Measurements from ENCODE around the gene HS3ST2. TPM values are rescaled to one million over a fixed set of nuclear protein-coding genes. Genes with fewer than 3 reads are reported as not detected.

The HS3ST2 gene
- total RNA-seq, 2 donors from 2014 or later, result not detected

DNA sequence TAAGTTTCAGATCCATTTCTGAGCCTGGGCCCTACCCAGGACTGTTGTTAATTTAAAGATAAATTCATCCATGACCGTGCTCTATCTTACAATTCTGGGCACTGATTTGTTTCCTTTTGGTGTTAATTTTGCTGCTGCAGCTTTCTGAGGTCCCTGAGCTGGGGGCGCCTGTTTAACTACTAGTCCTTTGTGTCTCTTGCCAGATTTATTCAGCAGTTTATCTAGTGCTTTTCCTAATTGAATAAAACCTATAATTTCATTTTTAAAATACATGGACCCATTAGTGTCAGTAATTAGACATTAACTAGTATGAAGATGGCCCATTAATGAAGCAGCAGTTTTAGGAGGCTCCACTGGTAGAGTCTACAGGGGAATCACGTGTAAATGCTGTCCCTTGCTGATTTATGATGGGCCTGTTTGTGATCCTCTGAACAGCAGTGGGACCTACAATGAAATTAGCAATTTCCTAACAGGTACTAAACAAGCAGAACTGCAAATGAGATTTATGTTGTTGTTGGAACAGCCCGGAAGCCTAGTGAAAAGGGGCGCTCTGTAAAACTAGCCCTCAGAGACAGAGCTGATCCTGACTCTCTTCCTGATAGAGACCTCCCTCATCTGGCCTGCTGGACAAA lies 54.7 kb downstream of the HS3ST2 start:
- DNase-seq (no peak), ATAC-seq (no peak)
- Mint-ChIP-seq H3K27me3 (peaks cover 39% of the 10 kb centered on the region), H3K4me3 (no peak overlapping the region), H3K4me1 (no peaks in the 10 kb centered on the region), H3K36me3 (ENCODE audit: low read depth) (no peaks in the 10 kb centered on the region), H3K27ac (no peak overlapping the region)
- H3K9me3 ChIP-seq (ENCODE audit: control insufficient read depth, low read length, poor library complexity, severe bottlenecking), result peaks cover under 1% of the 10 kb centered on the region

GRCh38 chr16:22871861-22872260 lies 57.9 kb downstream of the HS3ST2 start:
- H3K4me1 Mint-ChIP-seq, result no peaks in the 10 kb centered on the region
- no peaks in the 10 kb centered on the region for H3K9me3 ChIP-seq (ENCODE audit: control insufficient read depth, low read length, poor library complexity, severe bottlenecking)
- peaks cover 29% of the 10 kb centered on the region for H3K27me3 Mint-ChIP-seq
- H3K4me3 Mint-ChIP-seq, result no peak overlapping the region
- ATAC-seq (no peak), DNase-seq (no peak)
- no peaks in the 10 kb centered on the region for H3K36me3 Mint-ChIP-seq (ENCODE audit: low read depth)
- H3K27ac Mint-ChIP-seq, result no peak overlapping the region

DNA sequence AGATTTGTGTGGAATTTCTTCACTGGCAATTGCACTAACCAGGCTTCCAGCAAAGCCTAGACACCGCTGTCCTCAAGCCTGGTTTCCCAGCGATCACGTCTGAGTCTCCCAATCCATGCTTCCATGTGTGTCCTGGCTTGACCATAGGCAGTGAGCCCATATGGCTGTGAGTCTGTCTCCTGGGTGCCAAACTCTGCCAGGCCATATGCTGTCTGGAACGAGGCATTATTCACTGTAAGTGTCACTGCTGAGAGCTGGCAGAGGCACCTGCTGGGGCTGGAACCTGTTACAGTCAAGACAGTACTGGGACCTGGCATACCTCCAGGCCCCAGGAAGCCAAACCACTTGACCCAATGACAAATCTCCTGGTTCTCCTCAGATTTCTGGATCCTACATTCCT lies 60.4 kb downstream of the HS3ST2 start:
- Mint-ChIP-seq H3K27me3 (peaks cover 40% of the 10 kb centered on the region), H3K4me1 (no peaks in the 10 kb centered on the region), H3K27ac (no peak overlapping the region), H3K36me3 (ENCODE audit: low read depth) (no peaks in the 10 kb centered on the region), H3K4me3 (no peak overlapping the region)
- no peaks in the 10 kb centered on the region for H3K9me3 ChIP-seq (ENCODE audit: control insufficient read depth, low read length, poor library complexity, severe bottlenecking)
- ATAC-seq, result no peak
- no peak for DNase-seq

GRCh38 chr16:22878955-22879354 lies 65.0 kb downstream of the HS3ST2 start:
- Mint-ChIP-seq H3K27ac (no peak overlapping the region), H3K4me3 (no peak overlapping the region), H3K27me3 (peaks cover 44% of the 10 kb centered on the region), H3K4me1 (no peaks in the 10 kb centered on the region), H3K36me3 (ENCODE audit: low read depth) (no peaks in the 10 kb centered on the region)
- H3K9me3 ChIP-seq (ENCODE audit: control insufficient read depth, low read length, poor library complexity, severe bottlenecking), result no peaks in the 10 kb centered on the region
- no peak for ATAC-seq
- DNase-seq, result no peak

DNA sequence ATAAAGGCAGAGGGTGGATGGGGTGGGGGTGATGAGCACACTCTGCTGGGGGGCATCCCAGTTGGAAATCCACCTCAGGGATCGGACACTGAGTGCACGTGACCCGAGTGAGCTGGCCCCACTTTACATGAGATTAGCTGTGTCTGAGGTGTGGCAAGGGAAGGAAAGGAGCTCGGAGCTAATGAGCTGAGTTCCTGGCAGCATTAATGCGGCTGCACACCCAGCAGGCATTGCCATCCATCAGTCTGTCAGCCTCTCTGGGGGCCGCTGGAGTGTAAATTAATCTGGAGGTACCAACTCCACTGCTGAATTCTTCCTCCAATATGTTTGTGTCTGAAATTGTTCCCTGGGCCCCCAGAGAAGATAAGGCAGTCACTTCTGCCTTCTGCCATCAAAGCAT lies 65.5 kb downstream of the HS3ST2 start:
- Mint-ChIP-seq H3K27ac (no peak overlapping the region), H3K36me3 (ENCODE audit: low read depth) (no peaks in the 10 kb centered on the region), H3K27me3 (peaks cover 44% of the 10 kb centered on the region), H3K4me3 (no peak overlapping the region), H3K4me1 (no peaks in the 10 kb centered on the region)
- ATAC-seq, result no peak
- H3K9me3 ChIP-seq (ENCODE audit: control insufficient read depth, low read length, poor library complexity, severe bottlenecking), result no peaks in the 10 kb centered on the region
- DNase-seq, result no peak

DNA sequence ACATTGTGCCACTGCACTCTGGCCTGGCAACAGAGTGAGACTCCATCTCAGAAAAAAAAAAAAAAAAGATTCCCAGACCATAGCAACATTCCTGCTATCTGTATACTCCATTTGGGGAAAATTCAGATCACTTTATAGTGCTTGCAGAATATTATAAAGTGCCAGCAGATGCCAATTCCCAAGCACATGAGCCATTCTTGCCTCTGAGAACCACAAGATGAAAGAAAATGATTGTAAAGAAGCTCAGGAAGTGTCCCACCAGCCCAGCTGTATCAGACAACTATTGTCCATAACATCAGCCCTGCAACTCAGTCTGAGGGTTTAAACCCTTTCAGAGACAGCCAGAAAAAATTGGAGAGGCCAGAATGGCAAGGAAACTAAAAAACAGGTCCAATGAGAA lies 69.0 kb downstream of the HS3ST2 start:
- no peak for DNase-seq
- no peaks in the 10 kb centered on the region for H3K36me3 Mint-ChIP-seq (ENCODE audit: low read depth)
- H3K4me1 Mint-ChIP-seq, result no peaks in the 10 kb centered on the region

DNA sequence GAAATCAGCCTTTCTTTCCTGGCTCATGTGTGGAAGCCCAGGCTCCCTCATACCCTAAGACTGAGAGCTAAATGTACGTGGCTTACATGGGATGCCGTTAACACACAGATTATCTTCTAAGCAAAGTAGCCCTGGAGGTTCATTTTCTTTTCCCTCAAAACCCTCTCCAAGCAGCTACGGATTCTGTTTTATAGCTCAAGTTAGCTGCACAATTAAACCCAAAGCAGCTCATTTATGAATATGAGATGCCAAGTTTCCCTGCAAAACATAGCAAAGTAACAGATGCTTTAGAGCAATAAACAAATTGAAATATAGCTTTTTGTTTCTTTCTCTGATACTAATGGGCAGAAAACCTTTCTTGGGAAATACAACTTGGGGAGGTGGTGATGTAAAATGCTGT lies 72.0 kb downstream of the HS3ST2 start:
- Mint-ChIP-seq H3K27me3 (peaks cover 41% of the 10 kb centered on the region), H3K27ac (no peak overlapping the region), H3K4me1 (no peaks in the 10 kb centered on the region), H3K36me3 (ENCODE audit: low read depth) (no peaks in the 10 kb centered on the region), H3K4me3 (no peak overlapping the region)
- ATAC-seq (no peak), DNase-seq (no peak)
- H3K9me3 ChIP-seq (ENCODE audit: control insufficient read depth, low read length, poor library complexity, severe bottlenecking), result no peaks in the 10 kb centered on the region

More for the DNA sequence above, 69.0 kb downstream of the HS3ST2 start:
- no peak overlapping the region for H3K4me3 Mint-ChIP-seq
- no peaks in the 10 kb centered on the region for H3K9me3 ChIP-seq (ENCODE audit: control insufficient read depth, low read length, poor library complexity, severe bottlenecking)
- peaks cover 52% of the 10 kb centered on the region for H3K27me3 Mint-ChIP-seq
- H3K27ac Mint-ChIP-seq, result no peak overlapping the region
- ATAC-seq, result no peak

DNA sequence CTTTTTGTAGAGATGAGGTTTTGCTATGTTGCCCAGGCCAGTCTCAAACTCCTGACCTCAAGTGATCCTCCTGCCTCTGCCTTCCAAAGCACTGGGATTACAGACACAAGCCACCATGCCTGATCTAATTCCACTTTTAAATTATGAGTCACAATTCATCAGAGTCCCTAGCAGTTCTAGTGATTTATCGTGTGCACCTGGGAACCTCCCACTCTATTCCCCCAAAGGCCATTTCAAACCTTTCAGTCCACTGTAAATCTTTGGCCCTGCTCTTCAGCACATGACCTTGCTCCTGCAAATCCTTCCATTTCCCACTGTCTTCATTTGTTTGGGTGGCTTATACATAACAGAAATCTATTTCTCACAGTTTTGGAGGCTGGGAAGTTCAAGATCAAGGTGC lies 73.0 kb downstream of the HS3ST2 start:
- no peak for ATAC-seq
- H3K9me3 ChIP-seq (ENCODE audit: control insufficient read depth, low read length, poor library complexity, severe bottlenecking), result no peaks in the 10 kb centered on the region
- peaks cover 33% of the 10 kb centered on the region for H3K27me3 Mint-ChIP-seq
- no peak overlapping the region for H3K4me3 Mint-ChIP-seq
- DNase-seq, result no peak
- H3K27ac Mint-ChIP-seq, result no peak overlapping the region
- H3K4me1 Mint-ChIP-seq, result no peaks in the 10 kb centered on the region
- H3K36me3 Mint-ChIP-seq (ENCODE audit: low read depth), result no peaks in the 10 kb centered on the region

GRCh38 chr16:22887445-22887844 lies 73.5 kb downstream of the HS3ST2 start:
- H3K4me3 Mint-ChIP-seq, result no peak overlapping the region
- no peaks in the 10 kb centered on the region for H3K9me3 ChIP-seq (ENCODE audit: control insufficient read depth, low read length, poor library complexity, severe bottlenecking)
- no peak overlapping the region for H3K27ac Mint-ChIP-seq
- peaks cover 33% of the 10 kb centered on the region for H3K27me3 Mint-ChIP-seq
- H3K36me3 Mint-ChIP-seq (ENCODE audit: low read depth), result no peaks in the 10 kb centered on the region
- DNase-seq (no peak), ATAC-seq (no peak)
- no peaks in the 10 kb centered on the region for H3K4me1 Mint-ChIP-seq

GRCh38 chr16:22888791-22889190 lies 74.8 kb downstream of the HS3ST2 start:
- no peaks in the 10 kb centered on the region for H3K9me3 ChIP-seq (ENCODE audit: control insufficient read depth, low read length, poor library complexity, severe bottlenecking)
- ATAC-seq, result no peak
- Mint-ChIP-seq H3K4me1 (no peaks in the 10 kb centered on the region), H3K27me3 (peaks cover 33% of the 10 kb centered on the region), H3K36me3 (ENCODE audit: low read depth) (no peaks in the 10 kb centered on the region), H3K4me3 (no peak overlapping the region), H3K27ac (no peak overlapping the region)
- no peak for DNase-seq

DNA sequence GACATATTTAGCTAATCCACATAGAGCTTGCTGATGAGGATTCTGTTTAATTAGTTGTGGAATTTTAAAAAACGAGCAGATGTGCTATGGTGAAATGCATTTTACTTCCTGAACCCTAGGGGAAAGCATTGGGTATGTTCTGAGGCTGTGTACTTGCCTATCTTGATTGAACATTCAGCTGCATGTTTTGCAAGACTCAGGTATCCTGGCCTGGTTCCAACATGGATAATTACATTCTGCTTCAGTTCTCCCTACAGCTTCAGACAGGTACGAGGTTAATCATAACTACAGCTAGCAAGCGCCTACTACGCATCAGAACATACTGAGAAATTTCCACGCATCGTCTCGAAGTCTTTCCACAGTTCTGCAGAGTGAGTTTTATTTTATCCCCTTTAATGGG lies 77.0 kb downstream of the HS3ST2 start:
- H3K9me3 ChIP-seq (ENCODE audit: control insufficient read depth, low read length, poor library complexity, severe bottlenecking), result no peaks in the 10 kb centered on the region
- DNase-seq, result no peak
- Mint-ChIP-seq H3K4me3 (no peak overlapping the region), H3K27me3 (peaks cover 39% of the 10 kb centered on the region), H3K36me3 (ENCODE audit: low read depth) (no peaks in the 10 kb centered on the region), H3K4me1 (no peaks in the 10 kb centered on the region), H3K27ac (no peak overlapping the region)
- no peak for ATAC-seq

DNA sequence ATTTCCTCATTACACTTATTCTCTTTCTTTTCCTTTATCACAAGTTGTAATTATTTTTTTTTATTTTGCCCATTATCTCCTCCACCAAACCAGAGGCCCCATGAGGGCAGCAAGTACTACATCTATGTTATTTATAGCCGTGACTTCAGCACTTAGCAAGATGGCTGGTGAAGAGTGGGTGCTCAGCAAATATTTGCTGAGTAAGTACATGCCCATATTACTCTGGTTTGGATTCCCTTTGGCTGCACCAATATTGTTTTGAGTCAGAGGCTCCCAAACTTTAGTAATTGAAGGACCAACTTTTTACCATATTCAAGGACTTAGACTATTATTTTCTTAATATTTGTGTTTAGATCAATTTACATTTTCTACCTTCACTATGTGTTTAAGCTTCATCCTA lies 83.2 kb downstream of the HS3ST2 start:
- H3K36me3 Mint-ChIP-seq (ENCODE audit: low read depth), result peaks cover 6% of the 10 kb centered on the region

DNA sequence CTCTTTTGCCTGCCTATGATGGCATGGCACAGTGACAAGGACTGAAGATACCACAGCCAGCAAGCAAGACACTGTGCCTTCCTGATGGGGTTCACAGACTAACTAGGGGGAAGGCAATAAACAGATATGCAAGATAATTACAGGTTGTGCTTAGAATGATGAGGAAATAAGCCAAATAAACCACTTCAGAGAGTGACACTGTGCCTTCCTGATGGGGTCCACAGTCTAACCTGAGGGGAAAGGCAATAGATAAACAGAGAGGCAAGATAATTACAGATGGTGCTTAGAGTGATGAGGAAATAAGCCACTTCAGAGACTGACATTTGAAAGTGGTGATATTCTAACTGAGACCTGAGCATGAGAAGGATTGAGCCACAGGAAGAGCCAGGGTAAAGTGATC lies 84.2 kb downstream of the HS3ST2 start:
- Mint-ChIP-seq H3K27ac (no peak overlapping the region), H3K27me3 (peaks cover 39% of the 10 kb centered on the region), H3K36me3 (ENCODE audit: low read depth) (peaks cover 6% of the 10 kb centered on the region), H3K4me3 (no peak overlapping the region), H3K4me1 (no peaks in the 10 kb centered on the region)
- DNase-seq (no peak), ATAC-seq (no peak)
- no peaks in the 10 kb centered on the region for H3K9me3 ChIP-seq (ENCODE audit: control insufficient read depth, low read length, poor library complexity, severe bottlenecking)

More for the DNA sequence above, 83.2 kb downstream of the HS3ST2 start:
- DNase-seq (no peak), ATAC-seq (no peak)
- Mint-ChIP-seq H3K27me3 (peaks cover 37% of the 10 kb centered on the region), H3K4me1 (no peaks in the 10 kb centered on the region), H3K27ac (no peak overlapping the region), H3K4me3 (no peak overlapping the region)
- no peaks in the 10 kb centered on the region for H3K9me3 ChIP-seq (ENCODE audit: control insufficient read depth, low read length, poor library complexity, severe bottlenecking)

- Mint-ChIP-seq H3K27me3 (peaks cover 47% of the 10 kb centered on the region), H3K4me3 (no peak overlapping the region), H3K36me3 (ENCODE audit: low read depth) (peaks cover 6% of the 10 kb centered on the region), H3K27ac (no peak overlapping the region), H3K4me1 (no peaks in the 10 kb centered on the region)
- no peaks in the 10 kb centered on the region for H3K9me3 ChIP-seq (ENCODE audit: control insufficient read depth, low read length, poor library complexity, severe bottlenecking)
- ATAC-seq (no peak), DNase-seq (no peak)
Measured at GRCh38 chr16:22898874-22899348, 84.9 kb downstream of the HS3ST2 start.
